Measurements from ENCODE around the gene PPIL4. TPM values are rescaled to one million over a fixed set of nuclear protein-coding genes. Genes with fewer than 3 reads are reported as not detected.

The PPIL4 gene
- total and polyA plus RNA-seq, 2 of the 13 experiments (the other 11 are each of a cell fraction or from before 2014, with no cell fraction given): 5.5 to 46.0 TPM

- TF ChIP-seq GMEB1 (CRISPR knock-in tag; IDR thresholded peaks at IDR 0.05; ENCODE audit: borderline replicate concordance) (no peak), ZNF687 (CRISPR knock-in tag; IDR thresholded peaks at IDR 0.05) (0 out of 2 replicates have a peak, but pooled peaks have one; percentile 5), POLR2AphosphoS2 (IDR thresholded peaks at IDR 0.05; ENCODE audit: low read depth, low read length) (no peak), ZNF121 (CRISPR knock-in tag; IDR thresholded peaks at IDR 0.05) (no peak), PBX2 (CRISPR knock-in tag; IDR thresholded peaks at IDR 0.05) (no peak), JUN (CRISPR knock-in tag; IDR thresholded peaks at IDR 0.05) (no peak), LCORL (IDR thresholded peaks at IDR 0.05) (no peak), LCORL (CRISPR knock-in tag; IDR thresholded peaks at IDR 0.05) (no peak), PHF8 (CRISPR knock-in tag; IDR thresholded peaks at IDR 0.05) (no peak), MIER2 (CRISPR knock-in tag; IDR thresholded peaks at IDR 0.05) (0 out of 2 replicates have a peak, but pooled peaks have one; percentile 49), ZSCAN29 (CRISPR knock-in tag; conservative IDR thresholded peaks at IDR 0.05) (0 out of 2 replicates have a peak, but pooled peaks have one; percentile 1), E2F2 (CRISPR knock-in tag; IDR thresholded peaks at IDR 0.05; ENCODE audit: borderline replicate concordance) (no peak), TCF7L2 (IDR thresholded peaks at IDR 0.05; ENCODE audit: low read depth, low read length) (no peak), ZFP1 (CRISPR knock-in tag; IDR thresholded peaks at IDR 0.05) (no peak), ZNF12 (CRISPR knock-in tag; IDR thresholded peaks at IDR 0.05) (no peak), HNRNPL (IDR thresholded peaks at IDR 0.05; ENCODE audit: low read depth, low read length) (0 out of 2 replicates have a peak, but pooled peaks have one; percentile 28), ZFP36 (IDR thresholded peaks at IDR 0.05; ENCODE audit: borderline replicate concordance, low read depth, low read length, partially characterized antibody) (no peak), ZBTB8A (CRISPR knock-in tag; IDR thresholded peaks at IDR 0.05; ENCODE audit: borderline replicate concordance, low read depth) (no peak), ZXDC (CRISPR knock-in tag; IDR thresholded peaks at IDR 0.05) (no peak)
These were observed 71.5 kb downstream of the PPIL4 start (continued) for GRCh38 chr6:149474108-149474935.
